B cell (primary cell): ENCODE measurements around the gene TTC39B. TPM values are rescaled to one million over a fixed set of nuclear protein-coding genes. Genes with fewer than 3 reads are reported as not detected.
A peak's percentile ranks its signal among the peaks of the same experiment; 100 is the strongest.

Experiments used
- ATAC-seq: fragments of 200-7000 bp; cut with Tn5 transposase; one replicate; pipeline ENCODE4 v1.10.0; 2021; ENCODE audit warnings: low read depth, mild to moderate bottlenecking, moderate number of reproducible peaks, moderate library complexity
- CTCF ChIA-PET: fragments of 350-600 bp; sonication (Branson Sonifier 250); formaldehyde crosslinking; loops from one replicate; lab custom pipeline; 2021; ENCODE audit warnings: antibody characterized with exemption, inconsistent platforms; lab: Charles Lee
- POLR2A ChIA-PET: fragments of 350-600 bp; sonication (Branson Sonifier 250); formaldehyde crosslinking; loops from one replicate; lab custom pipeline; 2021; ENCODE audit warnings: antibody characterized with exemption; lab: Charles Lee
- DNase-seq: peaks from one replicate; pipeline ENCODE4 v3.0.0; 2013
- H2AFZ ChIP-seq: 2 replicates; pipeline ENCODE4 v1.6.1; 2012; ENCODE audit warnings: mild to moderate bottlenecking, low read depth, low read length; ENCODE audit not compliant: insufficient read depth, poor library complexity, severe bottlenecking
- H3K27ac ChIP-seq, 2 donors: 1 replicate in 1 of 2; 2 replicates in 1 of 2; pipeline ENCODE4 v1.5.1; 2012 to 2013; ENCODE audit warnings: low read length in 2 of 2, mild to moderate bottlenecking in 2 of 2, moderate library complexity in 1 of 2
- H3K27me3 ChIP-seq, 4 experiments: fragments of 200-600 bp in 1 of 4; sonication (generic) in 1 of 4; replicated peaks in 1 of 4; 1 replicate in 2 of 4; 2 replicates in 2 of 4; pipeline versions ENCODE4 v1.6.1 to v1.7.0; 2013 to 2016; ENCODE audit warnings: low read length in 3 of 4, mild to moderate bottlenecking in 2 of 4, mixed read lengths in 1 of 4, moderate library complexity in 1 of 4; ENCODE audit not compliant: insufficient read depth in 4 of 4, control insufficient read depth in 3 of 4; ENCODE audit errors: control extremely low read depth in 1 of 4
- H3K36me3 ChIP-seq, 2 experiments: replicated peaks in 1 of 2; 1 replicate in 1 of 2; 2 replicates in 1 of 2; pipeline versions ENCODE4 v1.6.1 to v1.7.1; 2013; ENCODE audit warnings: low read length in 1 of 2; ENCODE audit not compliant: insufficient read depth in 2 of 2, control insufficient read depth in 1 of 2; ENCODE audit errors: control extremely low read depth in 1 of 2, extremely low read depth in 1 of 2
- H3K4me1 ChIP-seq, 2 donors: fragments of 200-600 bp in 1 of 2; sonication (generic) in 1 of 2; 1 replicate in 1 of 2; 2 replicates in 1 of 2; pipeline versions ENCODE4 v1.5.1 to v1.6.1; 2013 to 2017; ENCODE audit warnings: low read length in 2 of 2; ENCODE audit not compliant: control insufficient read depth in 2 of 2, insufficient read depth in 2 of 2
- H3K4me2 ChIP-seq: replicated peaks from 2 replicates; pipeline ENCODE3; 2012; ENCODE audit warnings: mild to moderate bottlenecking, low read depth, low read length; ENCODE audit not compliant: poor library complexity, severe bottlenecking
- H3K4me3 ChIP-seq, 5 experiments: fragments of 200-600 bp in 1 of 5; sonication (generic) in 1 of 5; 1 replicate in 3 of 5; 2 replicates in 2 of 5; pipeline versions ENCODE4 v1.5.1 to v1.7.0; 2011 to 2016; ENCODE audit warnings: low read length in 4 of 5, mild to moderate bottlenecking in 4 of 5, low read depth in 2 of 5, control low read depth in 1 of 5, moderate library complexity in 1 of 5; ENCODE audit not compliant: insufficient read depth in 1 of 5; ENCODE audit errors: control extremely low read depth in 1 of 5, extremely low read depth in 1 of 5
- H3K79me2 ChIP-seq: fragments of 200-600 bp; sonication (generic); one replicate; pipeline ENCODE4 v1.6.0; 2016; ENCODE audit warnings: low read length; ENCODE audit not compliant: control insufficient read depth, insufficient read depth
- H3K9ac ChIP-seq: fragments of 200-600 bp; sonication (generic); 2 replicates; pipeline ENCODE4 v1.6.1; 2017; ENCODE audit warnings: mild to moderate bottlenecking, low read length, moderate library complexity
- H3K9me3 ChIP-seq, 3 donors: one replicate each; pipeline versions ENCODE4 v1.6.1 to v1.7.1; 2013; ENCODE audit warnings: low read length in 2 of 3; ENCODE audit not compliant: control insufficient read depth in 2 of 3, insufficient read depth in 1 of 3; ENCODE audit errors: control extremely low read depth in 1 of 3
- H4K20me1 ChIP-seq: 2 replicates; pipeline ENCODE4 v1.6.0; 2012; ENCODE audit warnings: mild to moderate bottlenecking, low read length; ENCODE audit not compliant: insufficient read depth, control insufficient read depth, poor library complexity, severe bottlenecking
- H3K27ac Mint-ChIP-seq: one replicate; pipeline ENCODE4 v1.8.0; 2021; ENCODE audit warnings: mixed read lengths
- H3K27me3 Mint-ChIP-seq: one replicate; pipeline ENCODE4 v1.8.0; 2021; ENCODE audit warnings: mixed read lengths
- H3K4me1 Mint-ChIP-seq: one replicate; pipeline ENCODE4 v1.8.0; 2021; ENCODE audit warnings: mixed read lengths
- H3K4me3 Mint-ChIP-seq: one replicate; pipeline ENCODE4 v1.8.0; 2021; ENCODE audit warnings: mixed read lengths
- H3K9me3 Mint-ChIP-seq: one replicate; pipeline ENCODE4 v1.8.0; 2022; ENCODE audit warnings: mixed read lengths; ENCODE audit not compliant: insufficient read depth
- EZH2 ChIP-seq: IDR thresholded peaks from 2 replicates; pipeline ENCODE4 v1.6.1; 2012; ENCODE audit warnings: borderline replicate concordance, low read depth, mild to moderate bottlenecking, moderate library complexity, low read length; ENCODE audit not compliant: insufficient read depth, poor library complexity, severe bottlenecking
- WGBS: methylation state at CpG from one replicate; pipeline ENCODE4 v1.1.5; 2013; ENCODE audit warnings: missing lambda C conversion rate; ENCODE audit not compliant: insufficient coverage; 5-methylcytosine and 5-hydroxymethylcytosine counted together
- intact Hi-C: fragments of 100-400 bp; cut with micrococcal nuclease; formaldehyde crosslinking; loops from one replicate; pipeline ENCODE4 v1.10.0; 2022
- polyA plus RNA-seq: library from polyadenylated mRNA; depleted of rRNA; stranded (reverse); fragments of >200 nt; gene quantifications from 2 replicates; pipeline ENCODE4 v1.2.3, GENCODE V29; 2012
- total RNA-seq, 2 donors: library from RNA; stranded (reverse); fragments of 120-200 nt in 1 of 2; gene quantifications; 1 replicate in 1 of 2; 2 replicates in 1 of 2; pipeline versions ENCODE4 v1.2.3 to v1.2.4, GENCODE V29; 2013 to 2022
- TF ChIP-seq, protein P1 (sequence below): fragments of 200-600 bp; IDR thresholded peaks from one replicate; pipeline ENCODE4 v1.8.0; 2022; ENCODE audit warnings: antibody characterized with exemption, mild to moderate bottlenecking

The TTC39B gene
- total and polyA plus RNA-seq, 2 donors (not counting 1 experiment from before 2014, with no cell fraction given): 2.0 to 3.6 TPM

DNA sequence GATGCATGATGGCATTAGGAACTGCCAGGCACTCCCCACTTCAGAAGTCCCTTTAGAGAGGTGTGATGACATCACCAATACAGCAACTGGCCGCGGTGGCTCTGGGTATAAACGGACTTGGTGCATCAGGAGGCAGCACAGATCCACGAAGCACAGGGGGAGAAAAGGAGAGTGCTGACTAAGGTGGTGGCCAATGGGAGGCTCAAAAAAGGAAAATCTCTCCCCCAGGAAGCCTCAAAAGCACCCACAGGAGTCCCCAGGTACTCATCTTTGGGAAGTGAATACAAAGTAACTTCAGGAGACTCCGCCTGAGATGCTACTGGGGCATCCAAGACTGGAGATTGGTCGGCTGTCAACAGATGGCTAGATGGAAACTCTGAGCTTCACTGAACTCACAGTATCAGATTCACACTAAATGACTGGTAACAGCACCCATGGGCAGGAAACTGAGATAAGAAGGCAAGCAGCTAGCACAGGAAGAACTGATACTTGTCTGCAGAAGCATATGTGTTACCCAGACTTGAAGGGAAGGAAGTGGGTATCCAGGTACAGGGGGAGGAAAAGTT is 7.6 kb downstream of the TTC39B start:
- Mint-ChIP-seq H3K9me3 (no peaks in the 10 kb centered on the region), H3K4me1 (peaks cover 55% of the 10 kb centered on the region), H3K27me3 (no peaks in the 10 kb centered on the region), H3K27ac (peak overlapping the region; percentile 85), H3K4me3 (peak overlapping the region; percentile 59)
- intact Hi-C loops: loop anchor here (1.0 kb wide), 1 partner anchor 8 kb away; the partner anchor contains the start of gene TTC39B
- Histone ChIP-seq H3K27me3 (no peaks in the 10 kb centered on the region), H3K9me3 (peaks cover 0 to 4% (median 0%) of the 10 kb centered on the region in 3 donors), H3K9ac (peak overlapping the region; percentile 34), H2AFZ (peak overlapping the region; percentile 63), H3K4me2 (peak overlapping the region; percentile 54), H3K4me3 (peak overlapping the region in 1 of 5 experiments; percentile 11), H3K79me2 (peaks cover 40% of the 10 kb centered on the region), H4K20me1 (no peaks in the 10 kb centered on the region), H3K4me1 (peaks cover 47 to 62% of the 10 kb centered on the region in 2 donors), H3K36me3 (no peaks in the 10 kb centered on the region), H3K27ac (peak overlapping the region; percentile 72 to 83)
- WGBS: 11% methylated on average over 2 of the region's 6 CpGs
- POLR2A ChIA-PET: no interaction called here
- CTCF ChIA-PET: interaction anchor here (0.6 to 1.0 kb wide), 3 partner anchors 21 to 116 kb away, joined by 3 to 4 read pairs (median 4); no protein-coding TSS in a partner anchor
- DNase-seq (peak; percentile 55), ATAC-seq (peak; percentile 50)
- TF ChIP-seq, protein P1, sequence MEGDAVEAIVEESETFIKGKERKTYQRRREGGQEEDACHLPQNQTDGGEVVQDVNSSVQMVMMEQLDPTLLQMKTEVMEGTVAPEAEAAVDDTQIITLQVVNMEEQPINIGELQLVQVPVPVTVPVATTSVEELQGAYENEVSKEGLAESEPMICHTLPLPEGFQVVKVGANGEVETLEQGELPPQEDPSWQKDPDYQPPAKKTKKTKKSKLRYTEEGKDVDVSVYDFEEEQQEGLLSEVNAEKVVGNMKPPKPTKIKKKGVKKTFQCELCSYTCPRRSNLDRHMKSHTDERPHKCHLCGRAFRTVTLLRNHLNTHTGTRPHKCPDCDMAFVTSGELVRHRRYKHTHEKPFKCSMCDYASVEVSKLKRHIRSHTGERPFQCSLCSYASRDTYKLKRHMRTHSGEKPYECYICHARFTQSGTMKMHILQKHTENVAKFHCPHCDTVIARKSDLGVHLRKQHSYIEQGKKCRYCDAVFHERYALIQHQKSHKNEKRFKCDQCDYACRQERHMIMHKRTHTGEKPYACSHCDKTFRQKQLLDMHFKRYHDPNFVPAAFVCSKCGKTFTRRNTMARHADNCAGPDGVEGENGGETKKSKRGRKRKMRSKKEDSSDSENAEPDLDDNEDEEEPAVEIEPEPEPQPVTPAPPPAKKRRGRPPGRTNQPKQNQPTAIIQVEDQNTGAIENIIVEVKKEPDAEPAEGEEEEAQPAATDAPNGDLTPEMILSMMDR: no peak
- no peak for TF ChIP-seq EZH2

DNA sequence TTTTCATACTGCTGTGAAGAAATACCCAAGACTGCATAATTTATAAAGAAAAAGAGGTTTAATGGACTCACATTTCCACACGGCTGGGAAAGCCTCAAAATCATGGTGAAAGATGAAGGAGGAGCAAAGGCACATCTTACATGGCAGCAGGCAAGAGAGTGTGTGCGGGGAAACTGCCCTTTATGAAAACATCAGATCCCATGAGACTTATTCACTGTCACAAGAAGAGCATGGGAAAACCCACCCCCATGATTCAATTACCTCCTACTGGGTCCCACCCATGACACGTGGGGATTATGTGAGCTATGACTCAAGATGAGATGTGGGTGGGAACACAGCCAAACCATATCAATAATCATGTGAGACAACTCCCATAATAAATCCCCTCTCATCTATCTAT is 8.7 kb downstream of the TTC39B start:
- no peaks in the 10 kb centered on the region for H3K27me3 Mint-ChIP-seq
- intact Hi-C loops: no loop called here
- H3K4me1 ChIP-seq: peaks cover 53 to 56% of the 10 kb centered on the region in 2 donors
- POLR2A ChIA-PET: no interaction called here
- TF ChIP-seq, protein P1: no peak
- TF ChIP-seq EZH2: no peak
- ATAC-seq (no peak), DNase-seq (no peak)
- H3K79me2 ChIP-seq: peaks cover 43% of the 10 kb centered on the region
- WGBS: 67% methylated on average over 1 of the region's 3 CpGs
- H3K36me3 ChIP-seq: no peaks in the 10 kb centered on the region
- peak overlapping the region in 1 of 2 donors; percentile 83 for H3K27ac ChIP-seq
- H3K27ac Mint-ChIP-seq: peak overlapping the region; percentile 85
- H4K20me1 ChIP-seq: no peaks in the 10 kb centered on the region
- no peak overlapping the region for H2AFZ ChIP-seq
- H3K9me3 ChIP-seq: peaks cover 0 to 4% (median 0%) of the 10 kb centered on the region in 3 donors
- no peak overlapping the region for H3K9ac ChIP-seq
- H3K4me3 ChIP-seq: no peak overlapping the region
- H3K4me3 Mint-ChIP-seq: no peak overlapping the region
- no peaks in the 10 kb centered on the region for H3K9me3 Mint-ChIP-seq
- CTCF ChIA-PET: interaction anchor here (1.0 kb wide), 1 partner anchor 20 kb away, joined by 4 read pairs; no protein-coding TSS in a partner anchor
- H3K4me1 Mint-ChIP-seq: peaks cover 55% of the 10 kb centered on the region
- H3K4me2 ChIP-seq: no peak overlapping the region
- no peaks in the 10 kb centered on the region for H3K27me3 ChIP-seq
